ENCODE data around the gene THBS4.

DNA sequence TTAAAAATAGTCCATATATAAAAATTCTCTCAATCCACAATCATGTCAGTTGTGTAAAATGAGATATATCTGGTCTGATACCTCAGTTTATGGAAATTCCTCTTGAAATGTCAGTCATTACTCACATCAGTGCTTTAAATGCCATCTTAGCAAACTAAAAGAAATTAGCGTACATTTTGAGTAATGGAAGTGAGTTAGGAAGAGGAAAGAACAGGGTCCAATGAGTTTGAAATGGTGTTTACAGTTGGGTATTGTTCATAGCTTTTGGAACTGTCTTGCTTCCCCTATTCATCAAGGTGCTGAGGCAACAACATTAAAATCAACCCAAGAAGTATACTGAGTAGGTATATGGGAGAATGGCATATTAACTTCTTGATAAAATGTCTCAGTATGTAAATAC, 35.4 kb upstream of the THBS4 start:
- TF ChIP-seq GATA2 (IDR thresholded peaks at IDR 0.05; ENCODE audit: low read depth, low read length) (no peak), GATA3 (IDR thresholded peaks at IDR 0.05; ENCODE audit: low read depth, low read length) (no peak)

Data from SH-SY5Y (cell line).